Measurements from ENCODE around the gene PEX5L.

DNA sequence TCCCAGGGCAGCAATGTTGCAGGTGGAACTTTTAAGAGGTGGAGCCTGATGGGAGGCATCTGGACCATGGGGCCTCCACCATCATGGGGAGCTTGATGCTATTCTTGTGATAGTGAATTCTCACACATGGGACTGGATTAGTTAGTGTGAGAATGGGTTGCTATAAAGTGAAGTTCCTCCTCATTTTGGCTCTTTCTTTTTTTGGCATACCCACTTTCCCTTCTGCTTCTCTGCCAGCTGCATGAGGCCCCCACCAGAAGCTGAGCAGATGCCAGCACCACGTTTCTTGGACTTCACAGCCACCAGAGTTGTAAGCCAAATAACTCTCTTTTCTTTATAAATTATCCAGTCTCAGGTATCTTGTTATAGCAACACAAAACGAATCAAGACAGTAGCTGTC, 101.0 kb downstream of the PEX5L start:
- TF ChIP-seq, protein P1, sequence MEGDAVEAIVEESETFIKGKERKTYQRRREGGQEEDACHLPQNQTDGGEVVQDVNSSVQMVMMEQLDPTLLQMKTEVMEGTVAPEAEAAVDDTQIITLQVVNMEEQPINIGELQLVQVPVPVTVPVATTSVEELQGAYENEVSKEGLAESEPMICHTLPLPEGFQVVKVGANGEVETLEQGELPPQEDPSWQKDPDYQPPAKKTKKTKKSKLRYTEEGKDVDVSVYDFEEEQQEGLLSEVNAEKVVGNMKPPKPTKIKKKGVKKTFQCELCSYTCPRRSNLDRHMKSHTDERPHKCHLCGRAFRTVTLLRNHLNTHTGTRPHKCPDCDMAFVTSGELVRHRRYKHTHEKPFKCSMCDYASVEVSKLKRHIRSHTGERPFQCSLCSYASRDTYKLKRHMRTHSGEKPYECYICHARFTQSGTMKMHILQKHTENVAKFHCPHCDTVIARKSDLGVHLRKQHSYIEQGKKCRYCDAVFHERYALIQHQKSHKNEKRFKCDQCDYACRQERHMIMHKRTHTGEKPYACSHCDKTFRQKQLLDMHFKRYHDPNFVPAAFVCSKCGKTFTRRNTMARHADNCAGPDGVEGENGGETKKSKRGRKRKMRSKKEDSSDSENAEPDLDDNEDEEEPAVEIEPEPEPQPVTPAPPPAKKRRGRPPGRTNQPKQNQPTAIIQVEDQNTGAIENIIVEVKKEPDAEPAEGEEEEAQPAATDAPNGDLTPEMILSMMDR (conservative IDR thresholded peaks at IDR 0.05 in 1 of 2, IDR thresholded peaks at IDR 0.05 in 1 of 2; ENCODE audit: low read depth in 1 of 2, low read length in 2 of 2) = no peak
- TF ChIP-seq EZH2 (IDR thresholded peaks at IDR 0.05; ENCODE audit: low read length, missing control alignments) = no peak

Measured in fibroblast of lung (primary cell).